T-helper 2 cell treated with Interferon-gamma antibody and Interleukin-4, amounts not matched to agents 100 ng/mL and 5 ng/mL, for 36 hours (primary cell): Measurements from ENCODE around the gene HACD2. TPM values are rescaled to one million over a fixed set of nuclear protein-coding genes. Genes with fewer than 3 reads are reported as not detected.

Experiments used
- intact Hi-C: fragments of 100-400 bp; cut with micrococcal nuclease; formaldehyde crosslinking; loops from one replicate; pipeline ENCODE4 v1.15.1; 2023
- total RNA-seq: library from RNA; stranded (reverse); gene quantifications from 2 replicates; pipeline ENCODE4 v1.2.3, GENCODE V29; 2022

HACD2 gene, protein sequence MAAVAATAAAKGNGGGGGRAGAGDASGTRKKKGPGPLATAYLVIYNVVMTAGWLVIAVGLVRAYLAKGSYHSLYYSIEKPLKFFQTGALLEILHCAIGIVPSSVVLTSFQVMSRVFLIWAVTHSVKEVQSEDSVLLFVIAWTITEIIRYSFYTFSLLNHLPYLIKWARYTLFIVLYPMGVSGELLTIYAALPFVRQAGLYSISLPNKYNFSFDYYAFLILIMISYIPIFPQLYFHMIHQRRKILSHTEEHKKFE
- total RNA-seq, result 24.2 and 24.9 TPM in 2 replicates

DNA sequence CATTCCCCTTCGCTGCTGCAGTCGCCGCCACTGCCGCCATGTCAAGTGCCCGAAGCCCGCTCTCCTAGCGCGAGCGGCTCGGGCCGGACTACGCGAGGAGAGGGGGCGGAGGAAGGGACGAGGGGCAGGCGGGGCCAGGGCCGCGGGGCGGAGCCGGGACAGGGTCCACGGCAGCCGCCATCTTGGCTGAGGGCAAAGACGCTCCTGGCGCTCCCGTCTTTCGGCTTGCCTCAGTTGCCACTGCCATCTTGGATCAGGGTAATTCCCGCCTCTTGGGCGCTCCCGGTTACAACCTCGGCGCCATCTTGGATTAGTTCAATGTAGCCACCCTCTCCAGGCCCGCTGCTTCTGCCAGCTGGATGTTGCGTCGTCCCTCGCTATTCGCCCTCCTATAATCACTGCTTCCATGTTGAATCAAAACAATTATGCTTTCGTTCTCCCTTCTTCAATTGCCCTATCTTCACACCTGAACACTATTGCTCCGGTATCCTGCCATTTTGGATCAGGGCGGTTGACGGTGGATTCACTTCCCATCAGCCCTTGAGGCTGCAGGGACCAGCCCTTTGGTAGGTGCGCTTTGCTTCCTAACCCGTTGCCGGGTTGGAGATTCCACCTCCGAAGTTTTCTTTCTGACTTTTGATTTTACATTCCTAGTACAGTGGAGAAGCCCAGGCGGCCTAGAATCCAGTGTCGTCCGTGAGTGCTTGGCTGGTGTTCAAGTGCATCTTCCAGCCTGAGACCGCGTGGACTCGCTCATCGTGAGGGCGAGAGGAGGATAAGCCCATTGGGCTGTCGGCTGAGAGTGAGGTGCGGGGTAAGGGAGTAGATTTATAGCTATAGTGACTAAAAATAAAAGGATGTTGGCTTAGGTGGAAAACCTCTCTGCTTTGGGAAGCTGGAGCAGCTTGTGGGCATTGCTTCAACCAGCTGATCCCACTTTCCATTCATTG lies at the start of gene HACD2:
TSS of gene HACD2 (minus strand) at position 66 of the 950 bp plus-strand sequence. CDS start at position 40, 26 bp downstream.
- intact Hi-C loops, result loop anchor here (1.0 to 5.0 kb wide), 7 partner anchors 376 to 1792 kb away; partner anchors contain the start of genes CCDC14, EAF2, HSPBAP1 and IQCB1

DNA sequence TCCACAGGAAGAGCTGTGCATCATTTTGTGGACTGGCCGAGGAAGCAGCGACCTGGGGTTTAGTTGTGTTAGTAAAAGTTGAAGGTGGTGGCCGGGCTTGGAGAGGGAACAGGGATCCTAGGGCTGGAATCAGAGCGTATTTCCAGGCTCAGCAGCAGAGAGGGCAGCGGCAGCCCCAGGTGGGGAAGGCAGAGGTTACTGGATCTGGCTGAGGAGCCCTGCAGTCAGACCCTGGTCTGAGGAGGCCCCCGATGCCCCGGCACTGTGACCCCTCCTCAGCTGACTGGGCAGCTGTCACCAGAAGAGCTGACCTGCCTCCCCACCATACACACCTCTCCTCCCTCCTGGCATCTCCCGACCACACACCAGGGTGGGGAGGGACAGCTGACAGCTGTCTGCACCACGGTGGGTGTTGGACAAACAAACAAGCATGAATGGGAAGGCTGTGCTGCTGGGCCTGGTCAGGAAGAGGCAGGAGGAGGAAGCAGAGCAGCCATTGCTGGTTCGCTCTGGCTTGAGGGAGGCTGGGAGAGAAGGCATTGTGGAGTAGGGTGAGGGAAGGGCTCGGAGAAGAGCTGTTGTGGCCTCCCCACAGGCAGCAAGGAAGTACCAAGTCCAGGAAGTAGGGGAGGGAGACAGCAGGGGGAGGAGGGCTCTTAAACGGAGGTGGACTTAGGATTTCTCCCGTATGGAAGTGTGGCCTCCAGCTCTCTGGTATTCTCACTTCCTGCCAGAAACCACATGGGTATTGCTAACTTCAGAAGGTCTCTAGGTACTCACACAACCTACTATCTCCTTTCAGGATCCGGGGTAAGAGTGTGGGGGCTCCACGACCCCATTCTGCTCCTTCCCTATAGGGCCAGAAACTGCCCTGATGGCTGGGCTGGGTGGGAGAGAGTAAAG lies 49.5 kb upstream of the HACD2 start:
- intact Hi-C loops, result no loop called here

DNA sequence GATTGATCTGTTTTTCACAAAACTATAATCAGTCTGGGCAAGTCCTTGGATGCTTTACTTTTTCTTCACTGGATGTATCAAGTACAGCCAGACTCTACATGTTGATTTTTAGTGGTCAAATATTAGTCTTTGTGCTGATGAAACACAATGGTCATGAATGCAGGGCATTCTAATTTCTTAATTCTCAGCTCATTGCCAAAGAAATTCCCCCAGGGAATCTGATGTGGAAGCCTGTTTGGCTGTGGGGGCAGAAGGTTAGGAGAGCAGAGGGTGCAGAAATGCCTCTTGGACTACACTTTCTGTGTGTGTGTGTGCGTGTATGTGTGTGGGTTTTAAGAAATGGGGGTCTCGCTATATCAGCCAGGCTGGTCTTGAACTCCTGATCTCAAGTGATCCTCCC lies 48.7 kb upstream of the HACD2 start:
- intact Hi-C loops, result no loop called here

DNA sequence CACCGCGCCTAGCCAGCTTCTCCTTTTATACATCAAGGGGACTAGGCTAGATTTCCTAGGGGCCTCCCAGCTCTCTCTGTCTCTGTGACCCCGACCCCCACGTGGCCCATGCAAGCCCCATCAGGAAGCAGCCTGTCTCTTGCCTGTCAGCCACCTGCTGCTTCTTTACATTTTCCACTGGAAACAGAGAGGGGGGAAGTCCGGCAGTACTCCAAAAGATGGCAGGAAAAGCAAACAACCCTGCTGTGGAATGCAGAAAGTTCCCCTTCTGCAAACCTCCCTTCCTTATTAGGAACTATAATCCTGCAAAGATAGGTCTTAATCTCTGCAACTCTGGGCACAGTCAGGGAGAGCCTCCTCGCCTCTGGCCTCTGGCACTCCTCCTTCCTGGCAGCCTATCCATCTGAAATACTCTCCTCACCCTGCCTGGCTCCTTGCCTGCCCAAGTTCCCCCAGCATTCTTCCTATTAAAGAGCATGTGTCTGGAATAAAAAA lies 47.4 kb upstream of the HACD2 start:
- intact Hi-C loops, result no loop called here

DNA sequence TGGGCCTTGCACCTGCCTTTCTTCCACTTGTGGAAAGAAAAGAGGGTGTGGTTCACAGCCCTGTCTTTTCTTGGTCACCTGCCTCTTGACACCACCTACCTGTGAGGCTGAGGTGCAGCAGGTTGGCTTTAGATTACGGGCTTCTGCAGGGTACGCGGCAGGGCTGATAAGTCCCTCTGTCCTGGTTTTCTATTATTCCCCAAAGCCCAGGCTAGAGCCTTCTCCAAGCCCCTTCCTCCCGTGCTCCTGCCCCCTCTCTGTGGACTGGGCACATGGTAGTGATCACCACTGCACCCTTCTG lies 44.8 kb upstream of the HACD2 start:
- intact Hi-C loops, result no loop called here

DNA sequence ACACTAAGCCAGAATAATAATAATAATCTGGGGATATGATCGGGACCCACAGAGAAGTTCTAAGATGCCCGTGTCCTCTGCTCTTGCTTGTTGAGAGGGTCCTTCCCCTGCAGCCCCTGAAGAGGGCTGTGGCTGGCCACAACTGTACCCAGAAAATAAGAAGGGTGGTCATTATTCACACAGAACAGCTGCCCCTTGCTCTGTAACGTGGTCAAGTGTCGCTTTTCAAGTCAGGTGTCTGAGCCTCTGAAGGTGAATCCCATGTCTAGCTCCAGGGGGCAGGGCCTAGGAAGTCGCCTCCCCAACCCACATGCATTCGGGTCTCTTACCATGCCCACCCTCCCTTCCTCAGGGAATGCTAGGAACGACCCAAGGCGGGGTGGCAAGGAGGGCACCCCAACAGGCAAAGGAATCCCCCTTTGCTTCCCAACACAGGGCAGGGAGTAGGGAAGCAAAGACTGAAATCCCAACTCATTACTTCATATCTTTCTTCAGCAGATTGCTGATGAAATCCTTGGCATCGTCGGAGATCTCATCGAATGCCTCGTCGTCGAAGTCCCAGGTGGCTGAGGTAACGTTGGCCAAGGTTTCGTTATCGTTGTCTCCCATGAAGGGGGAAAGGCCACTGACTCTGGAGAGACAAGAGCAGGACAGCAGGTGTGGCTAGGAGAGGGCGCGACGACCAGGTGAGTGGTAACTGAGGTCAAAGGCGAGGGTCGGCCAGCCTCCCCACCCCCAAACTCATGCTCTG lies 44.3 kb upstream of the HACD2 start:
- intact Hi-C loops, result no loop called here

DNA sequence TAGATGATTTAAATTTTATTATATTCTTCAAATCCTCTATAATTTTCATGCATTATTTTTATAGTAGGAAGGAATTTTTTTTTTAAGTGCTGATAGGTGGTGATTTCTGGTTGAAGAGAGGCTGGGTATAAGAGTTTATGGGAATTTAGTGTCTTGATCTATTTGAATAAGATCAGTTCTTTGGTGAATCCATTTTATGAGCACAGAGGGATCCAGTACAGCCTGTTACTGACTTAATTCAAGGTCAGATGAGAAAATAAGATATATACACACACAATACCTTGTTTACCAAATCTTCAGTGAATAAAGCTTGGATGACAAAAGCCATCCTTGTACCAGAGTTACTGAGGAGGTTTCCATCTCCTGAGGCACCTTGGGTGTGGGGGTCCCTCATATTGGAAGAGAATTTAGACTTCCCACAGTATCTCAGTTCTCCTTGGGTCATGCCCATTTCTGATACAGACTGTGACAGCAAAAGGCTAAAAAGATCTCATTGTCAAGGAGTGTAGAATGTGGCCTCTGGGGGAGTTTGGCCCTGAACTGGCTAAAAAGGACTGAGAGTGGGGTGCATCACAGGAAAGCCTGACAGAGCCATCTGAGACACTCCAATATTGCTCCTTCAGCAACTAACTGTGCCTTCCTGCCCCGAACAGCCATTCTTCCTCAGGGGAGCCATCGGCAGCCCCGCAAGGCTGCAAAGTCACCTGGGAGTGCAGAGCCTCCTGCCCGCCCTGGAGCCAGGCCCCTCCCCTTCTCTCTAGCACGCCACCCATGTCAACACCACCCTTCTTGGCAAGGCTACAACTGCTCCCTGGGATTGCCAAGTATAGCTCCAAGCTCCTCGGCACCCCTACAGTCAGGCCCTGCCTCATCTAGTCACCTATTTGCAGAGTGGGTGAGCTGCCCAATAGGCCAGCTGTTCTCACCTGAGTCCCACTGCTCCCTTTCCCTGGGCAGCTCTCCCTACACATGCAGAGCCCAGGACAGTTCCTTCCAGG lies 43.1 kb upstream of the HACD2 start:
- intact Hi-C loops, result no loop called here

DNA sequence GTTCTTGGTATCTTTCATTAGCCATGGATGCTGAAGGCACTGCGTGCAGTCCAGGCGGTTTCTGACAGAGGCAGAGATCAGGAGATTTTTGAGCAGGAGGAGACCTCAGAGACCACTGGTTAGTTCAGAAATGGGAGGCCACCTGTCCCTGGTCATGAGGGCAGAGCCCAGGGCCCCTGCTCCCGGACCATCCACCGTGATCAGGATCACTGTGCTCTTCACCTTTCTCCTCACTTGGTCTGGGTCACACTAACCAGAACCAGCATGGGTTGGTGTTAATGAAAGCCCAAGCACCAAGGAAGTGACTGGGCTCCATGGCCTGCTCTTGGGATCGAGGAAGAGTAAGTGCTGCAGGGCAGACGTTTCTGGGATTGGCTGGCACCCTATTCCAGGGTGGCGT lies 42.0 kb upstream of the HACD2 start:
- intact Hi-C loops, result no loop called here

DNA sequence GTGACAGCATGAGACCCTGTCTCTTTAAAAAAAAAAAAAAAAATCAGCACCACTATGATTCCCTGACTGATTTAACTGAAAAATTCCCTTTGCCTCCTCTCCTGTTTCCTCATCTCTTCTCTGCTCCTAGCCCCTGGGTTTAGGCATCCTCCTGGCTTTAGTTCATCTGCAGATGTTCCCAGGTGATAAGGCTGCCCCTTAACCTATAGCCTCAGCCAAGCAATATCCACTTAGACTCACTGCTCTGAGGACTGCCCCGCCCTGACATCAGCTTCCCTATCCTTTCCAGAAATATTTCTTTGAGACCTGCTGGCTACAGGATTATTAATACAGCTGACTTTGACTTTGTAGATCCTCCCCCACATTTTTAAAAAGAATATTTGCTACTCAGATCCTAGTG lies 39.4 kb upstream of the HACD2 start:
- intact Hi-C loops, result no loop called here

DNA sequence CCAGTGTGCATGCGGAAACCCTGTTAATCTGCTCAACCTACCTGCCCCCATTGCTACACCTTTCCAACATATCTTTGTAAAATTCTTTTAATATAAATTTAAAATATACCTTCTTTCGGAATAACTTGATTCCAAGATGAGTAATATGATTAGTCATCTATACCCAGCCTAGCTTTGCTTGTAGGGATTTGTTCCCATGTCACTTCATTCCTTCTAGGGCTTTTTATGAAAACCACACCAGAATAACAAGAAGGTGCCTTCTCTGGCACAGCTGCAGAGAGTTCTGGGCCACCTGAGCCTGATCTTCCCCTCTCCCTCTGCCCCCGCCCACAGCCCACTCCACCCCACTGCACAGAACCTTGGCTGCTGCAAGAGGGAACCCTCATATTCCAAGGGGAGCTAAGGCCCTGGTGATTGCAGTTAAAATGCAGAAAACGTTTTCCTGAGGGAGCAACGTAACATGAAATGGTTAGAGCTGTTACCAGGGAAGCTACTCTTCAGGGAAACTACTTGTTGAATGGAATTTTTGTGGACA lies 38.6 kb upstream of the HACD2 start:
- intact Hi-C loops, result no loop called here

DNA sequence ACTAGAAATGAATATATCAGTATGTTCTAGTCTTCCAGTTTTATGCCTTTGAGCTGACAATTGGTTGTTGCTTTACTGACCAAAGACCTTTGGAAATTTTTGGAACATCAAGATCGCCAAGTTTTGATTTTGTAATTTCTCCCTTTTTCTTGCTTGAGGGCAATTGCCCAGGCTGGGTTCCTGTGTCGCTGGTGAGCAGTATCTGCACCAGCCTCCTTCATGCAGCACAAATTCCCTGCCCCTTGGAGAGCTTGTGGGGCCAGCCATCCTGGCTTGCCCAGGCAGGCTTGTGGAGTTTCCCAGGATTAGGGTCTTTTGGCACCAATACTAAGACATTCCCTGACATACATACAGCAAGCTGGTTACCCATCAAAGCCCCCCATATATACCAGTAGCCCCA lies 37.9 kb upstream of the HACD2 start:
- intact Hi-C loops, result no loop called here

DNA sequence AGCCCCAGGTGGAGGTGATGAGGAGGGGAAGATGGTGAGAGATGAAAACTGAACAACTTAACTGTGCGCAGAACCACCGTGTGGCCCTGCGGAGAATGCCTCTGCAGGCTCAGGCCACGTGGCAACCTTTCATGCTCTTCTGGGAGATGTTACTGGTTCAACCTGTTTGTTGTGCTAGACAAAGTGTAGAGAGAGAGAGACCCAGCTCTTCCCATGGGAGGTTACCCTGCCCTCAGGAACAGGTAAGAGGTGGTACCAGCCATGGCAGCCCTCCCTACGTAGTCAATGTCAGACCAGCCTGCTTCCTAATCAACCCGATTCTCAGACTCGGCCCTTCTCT lies 37.0 kb upstream of the HACD2 start:
- intact Hi-C loops, result no loop called here

DNA sequence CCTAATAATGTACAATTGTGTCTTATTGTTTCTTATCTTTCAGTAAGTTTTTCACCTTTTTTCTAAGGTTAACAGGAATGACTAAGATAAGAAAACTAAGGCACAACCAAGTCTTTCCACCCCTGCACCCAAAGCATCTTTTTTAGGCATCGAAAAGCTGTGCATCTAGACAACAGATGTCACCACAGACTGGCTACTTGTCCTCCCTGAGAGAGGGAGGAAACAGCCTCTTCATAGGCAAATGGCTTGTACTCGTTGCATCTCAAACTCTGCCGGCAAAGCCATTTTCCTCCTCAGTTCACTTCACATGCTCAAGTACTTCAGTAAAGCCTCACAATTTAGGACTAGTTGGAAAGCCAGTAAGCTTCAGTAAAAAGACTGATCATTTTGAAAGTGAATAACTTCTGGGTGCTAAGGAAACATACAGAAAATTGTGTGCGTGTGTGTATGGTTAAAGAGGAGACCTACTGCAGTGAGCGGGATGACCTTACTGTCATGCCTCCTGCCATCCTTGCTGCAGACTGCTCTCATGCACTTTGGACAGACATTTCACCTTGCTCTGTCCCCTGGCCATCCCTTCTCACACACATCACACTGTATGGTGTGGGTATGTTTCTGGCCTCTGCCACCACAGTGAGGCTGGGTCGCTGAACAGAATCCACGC lies 36.5 kb upstream of the HACD2 start:
- intact Hi-C loops, result no loop called here

DNA sequence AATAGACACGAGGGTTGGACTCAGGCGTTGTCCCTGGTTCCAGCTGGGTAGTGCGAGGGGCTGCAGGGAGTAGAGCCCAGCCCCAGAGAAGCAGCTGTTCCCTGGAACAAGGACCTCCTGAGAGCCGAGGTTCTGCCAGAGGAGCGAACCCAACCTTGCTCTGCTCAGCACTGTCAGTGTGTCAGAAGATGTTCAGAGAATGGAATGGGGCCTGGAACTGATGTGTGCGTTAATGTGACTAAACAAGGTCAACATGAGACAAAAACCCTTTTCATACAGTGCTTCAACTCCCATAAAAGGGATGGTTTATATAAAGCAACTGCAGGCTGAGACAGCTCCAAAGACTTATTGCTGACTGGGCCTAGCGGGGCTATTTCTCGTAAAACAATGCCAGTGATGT lies 35.5 kb upstream of the HACD2 start:
- intact Hi-C loops, result no loop called here

DNA sequence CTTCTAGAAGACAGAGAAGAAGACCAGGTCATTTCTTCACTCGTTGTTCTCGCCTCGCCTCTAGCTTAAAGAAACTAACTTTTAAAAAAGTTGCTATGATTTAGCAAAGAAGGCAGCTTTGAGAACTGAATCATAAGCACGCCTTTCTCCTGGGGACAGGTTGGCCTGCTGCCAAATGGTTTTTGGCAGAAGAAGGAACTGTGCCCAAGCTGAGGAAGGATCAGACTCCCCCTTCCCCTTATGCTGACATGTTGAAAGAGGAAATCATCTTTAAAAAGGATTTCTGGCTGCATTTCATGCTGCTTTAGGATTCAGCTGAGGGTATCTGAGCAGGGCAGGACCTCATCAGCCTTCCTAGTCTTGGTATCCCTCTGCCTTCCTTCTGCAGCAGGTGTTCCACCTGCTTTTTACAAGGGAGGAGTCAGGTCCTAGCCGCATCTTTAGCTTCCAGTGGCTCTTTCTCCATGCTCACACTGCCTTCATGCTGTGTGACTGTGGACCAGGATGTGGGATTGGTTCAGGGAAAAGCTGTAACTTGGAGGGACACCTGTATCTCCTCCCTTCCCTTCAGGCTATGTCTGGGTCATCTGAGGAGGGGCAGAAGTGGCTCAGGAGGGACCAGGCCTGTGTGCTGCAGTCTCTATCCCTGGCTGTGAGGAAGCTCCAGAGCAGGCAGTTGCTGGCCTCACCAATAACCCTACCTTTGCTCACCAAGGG lies 34.1 kb upstream of the HACD2 start:
- intact Hi-C loops, result no loop called here

DNA sequence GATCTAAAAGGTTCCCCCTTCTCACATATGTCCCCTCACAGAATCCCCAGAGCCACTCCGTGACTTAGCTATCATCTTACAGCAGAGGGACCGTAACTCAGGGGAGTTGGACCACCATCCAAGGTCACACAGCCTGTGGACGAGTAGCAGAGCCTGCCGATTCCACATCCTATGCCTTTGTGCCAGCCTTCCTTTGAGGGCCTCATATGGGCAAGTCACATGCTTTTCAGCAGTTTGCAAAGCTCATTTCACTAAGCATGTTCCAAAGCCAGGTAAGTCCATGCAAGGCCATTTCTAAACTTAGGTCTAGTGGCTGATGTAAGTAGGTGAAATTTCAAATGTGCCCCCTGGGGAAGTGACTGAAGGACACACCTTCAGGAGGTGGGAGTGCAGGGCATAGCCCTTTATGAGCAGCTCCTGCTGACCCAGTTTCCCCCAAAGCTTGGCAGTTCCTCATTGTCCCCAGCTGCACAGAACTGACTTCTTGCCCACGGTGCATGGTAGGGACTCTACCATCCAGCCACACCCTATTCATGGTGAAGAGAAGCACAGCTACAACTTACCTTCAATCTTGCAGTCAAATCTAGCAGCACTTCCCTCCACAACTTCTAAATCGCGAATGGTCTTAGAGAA lies 33.3 kb upstream of the HACD2 start:
- intact Hi-C loops, result no loop called here

DNA sequence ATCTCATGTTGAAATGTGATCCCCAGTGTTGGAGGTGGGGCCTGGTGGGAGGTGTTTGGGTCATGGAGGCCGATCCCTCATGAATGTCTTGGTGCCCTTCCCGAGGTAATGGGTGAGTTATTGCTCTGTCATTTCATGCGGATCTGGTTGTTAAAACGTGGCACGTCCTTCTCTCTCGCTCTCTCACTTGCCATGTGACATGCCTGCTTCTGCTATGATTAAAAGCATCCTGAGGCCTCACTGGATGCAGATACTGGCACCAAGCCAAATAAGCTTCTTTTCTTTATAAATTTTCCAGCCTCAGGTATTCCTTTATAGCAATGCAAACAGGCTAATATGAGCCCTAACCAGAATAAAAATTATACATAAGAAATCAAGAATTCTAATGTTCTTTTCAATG lies 31.7 kb upstream of the HACD2 start:
- intact Hi-C loops, result no loop called here

DNA sequence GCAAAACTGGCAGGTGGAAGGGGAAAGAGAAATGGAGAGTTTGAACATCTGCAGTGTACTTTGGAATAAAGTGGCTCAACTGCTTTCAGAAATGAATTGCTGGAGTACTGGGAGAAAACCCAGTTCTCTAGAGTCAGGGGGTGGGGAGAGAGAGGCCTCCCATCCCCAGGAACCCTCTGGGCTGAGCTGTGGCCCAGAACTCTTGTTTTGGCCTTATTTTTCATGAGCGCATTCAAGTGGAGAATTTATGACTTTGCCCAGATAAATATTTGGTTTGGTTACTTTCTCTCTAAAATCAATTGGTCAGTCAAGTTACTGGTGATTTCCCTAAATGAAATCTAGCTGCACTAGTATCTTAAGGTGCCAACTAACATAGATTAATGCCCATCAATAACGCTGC lies 28.7 kb upstream of the HACD2 start:
- intact Hi-C loops, result no loop called here
